Activated CD4-positive, alpha-beta T cell treated with anti-CD3 and anti-CD28 coated beads, Interleukin-2, amount 10 ng/mL, durations not matched to agents 24 days and 14 days (primary cell): Measurements from ENCODE around the gene CDH6. TPM values are rescaled to one million over a fixed set of nuclear protein-coding genes. Genes with fewer than 3 reads are reported as not detected.

Experiments
- DNase-seq: peaks from one replicate; pipeline ENCODE4 v3.0.0; 2022
- H3K27ac Mint-ChIP-seq: one replicate; pipeline ENCODE4 v1.8.0; 2022; ENCODE audit warnings: mild to moderate bottlenecking, mixed read lengths
- H3K27me3 Mint-ChIP-seq: one replicate; pipeline ENCODE4 v1.8.0; 2022; ENCODE audit warnings: mixed read lengths
- H3K36me3 Mint-ChIP-seq: one replicate; pipeline ENCODE4 v1.8.0; 2022; ENCODE audit warnings: low read depth, mild to moderate bottlenecking, mixed read lengths
- H3K4me1 Mint-ChIP-seq: one replicate; pipeline ENCODE4 v1.8.0; 2021; ENCODE audit warnings: mixed read lengths
- H3K4me3 Mint-ChIP-seq: one replicate; pipeline ENCODE4 v1.8.0; 2022; ENCODE audit warnings: mild to moderate bottlenecking, moderate library complexity, mixed read lengths
- H3K9me3 Mint-ChIP-seq: one replicate; pipeline ENCODE4 v1.8.0; 2021; ENCODE audit warnings: mixed read lengths
- intact Hi-C: fragments of 100-400 bp; cut with micrococcal nuclease; formaldehyde crosslinking; loops from one replicate; pipeline ENCODE4 v1.15.1; 2023
- total RNA-seq: library from RNA; stranded (reverse); gene quantifications from 2 replicates; pipeline ENCODE4 v1.2.3, GENCODE V29; 2022

Gene CDH6
- total RNA-seq, 1 donor from 2014 or later, result not detected

- Mint-ChIP-seq H3K36me3 (no peaks in the 10 kb centered on the region), H3K4me3 (no peak overlapping the region), H3K27me3 (no peaks in the 10 kb centered on the region), H3K4me1 (no peaks in the 10 kb centered on the region), H3K9me3 (no peaks in the 10 kb centered on the region), H3K27ac (no peak overlapping the region)
- intact Hi-C loops, result no loop called here
- no peak for DNase-seq
Measured at GRCh38 chr5:31287985-31288384, 94.5 kb downstream of the CDH6 start.

DNA sequence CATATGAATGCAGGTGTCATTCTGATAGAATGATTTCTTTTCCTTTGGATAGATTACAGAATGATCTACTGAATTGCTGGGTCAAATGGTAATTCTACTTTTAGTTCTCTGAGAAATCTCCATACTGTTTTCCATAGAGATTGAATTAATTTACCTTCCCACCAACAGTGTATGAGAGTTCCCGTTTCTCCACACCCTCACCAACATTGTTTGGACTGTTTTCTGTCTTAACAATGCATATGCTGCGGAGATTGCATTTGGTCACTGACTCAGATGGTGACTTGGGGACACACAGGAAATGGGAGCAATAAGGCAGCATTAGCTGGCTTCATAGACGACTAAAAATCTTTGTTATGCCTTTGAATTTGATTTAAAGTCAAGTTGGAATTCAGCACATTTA, 95.9 kb downstream of the CDH6 start:
- Mint-ChIP-seq H3K27me3 (no peaks in the 10 kb centered on the region), H3K36me3 (no peaks in the 10 kb centered on the region), H3K4me1 (no peaks in the 10 kb centered on the region), H3K9me3 (no peaks in the 10 kb centered on the region), H3K4me3 (no peak overlapping the region), H3K27ac (no peak overlapping the region)
- intact Hi-C loops, result no loop called here
- DNase-seq, result no peak

DNA sequence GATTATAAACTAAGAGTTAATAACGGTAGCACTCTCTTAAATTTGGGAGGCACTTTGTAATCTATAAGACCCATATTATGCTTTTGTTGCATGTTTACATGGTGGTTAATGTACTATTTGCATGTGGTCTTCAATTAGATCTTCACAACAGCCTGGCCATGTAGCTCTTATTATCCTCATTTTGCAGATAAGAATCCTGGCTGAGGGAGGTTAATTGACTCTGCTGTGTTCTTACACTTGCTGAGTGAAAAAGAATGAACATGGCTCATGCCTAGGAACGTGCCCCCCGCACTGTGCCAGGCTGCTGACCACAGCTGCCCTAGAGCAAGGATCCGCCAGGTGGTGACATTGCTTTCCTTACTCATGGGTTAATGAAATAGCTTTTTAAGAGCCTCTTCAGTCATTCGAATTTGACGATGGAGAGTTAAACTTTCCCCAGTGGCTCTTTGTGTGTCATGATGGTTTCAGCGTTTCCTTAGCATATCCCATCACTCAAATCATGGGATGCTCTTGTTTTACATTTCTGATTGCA, 97.9 kb downstream of the CDH6 start:
- intact Hi-C loops, result no loop called here
- H3K9me3 Mint-ChIP-seq, result no peaks in the 10 kb centered on the region
- no peak for DNase-seq
- no peaks in the 10 kb centered on the region for H3K27me3 Mint-ChIP-seq
- no peaks in the 10 kb centered on the region for H3K36me3 Mint-ChIP-seq
- no peaks in the 10 kb centered on the region for H3K4me1 Mint-ChIP-seq
- no peak overlapping the region for H3K27ac Mint-ChIP-seq
- no peak overlapping the region for H3K4me3 Mint-ChIP-seq

DNA sequence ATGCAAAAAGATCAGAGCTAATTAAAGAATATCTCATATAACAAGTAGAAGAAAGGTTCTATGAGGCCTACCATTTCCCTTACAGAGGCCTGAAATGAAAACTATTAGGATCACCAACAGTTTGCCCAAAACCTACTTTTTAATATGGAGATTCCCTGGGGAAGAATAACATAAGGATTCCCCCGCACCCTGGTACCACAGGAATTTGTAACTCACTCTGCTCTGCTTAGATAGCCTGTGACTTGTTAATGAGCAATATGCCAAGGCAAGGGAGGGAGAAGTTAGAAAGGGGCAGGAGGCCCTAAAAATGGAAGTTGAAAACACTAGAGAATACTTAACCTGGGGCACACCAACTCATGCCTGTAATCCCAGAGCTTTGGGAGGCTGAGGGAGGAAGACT, 107.0 kb downstream of the CDH6 start:
- Mint-ChIP-seq H3K36me3 (no peaks in the 10 kb centered on the region), H3K27ac (no peak overlapping the region), H3K9me3 (no peaks in the 10 kb centered on the region), H3K27me3 (no peaks in the 10 kb centered on the region), H3K4me3 (no peak overlapping the region), H3K4me1 (no peaks in the 10 kb centered on the region)
- intact Hi-C loops, result no loop called here
- no peak for DNase-seq

GRCh38 chr5:31301833-31302232, 108.3 kb downstream of the CDH6 start:
- intact Hi-C loops, result no loop called here
- Mint-ChIP-seq H3K27ac (no peak overlapping the region), H3K4me1 (no peaks in the 10 kb centered on the region), H3K36me3 (no peaks in the 10 kb centered on the region), H3K9me3 (no peaks in the 10 kb centered on the region), H3K27me3 (no peaks in the 10 kb centered on the region), H3K4me3 (no peak overlapping the region)
- DNase-seq, result no peak

GRCh38 chr5:31303688-31304087, 110.2 kb downstream of the CDH6 start:
- no peaks in the 10 kb centered on the region for H3K36me3 Mint-ChIP-seq
- H3K9me3 Mint-ChIP-seq, result no peaks in the 10 kb centered on the region
- DNase-seq, result no peak
- no peaks in the 10 kb centered on the region for H3K4me1 Mint-ChIP-seq
- H3K27me3 Mint-ChIP-seq, result no peaks in the 10 kb centered on the region
- H3K4me3 Mint-ChIP-seq, result no peak overlapping the region
- H3K27ac Mint-ChIP-seq, result no peak overlapping the region
- intact Hi-C loops, result no loop called here

GRCh38 chr5:31317665-31318064, 124.2 kb downstream of the CDH6 start:
- Mint-ChIP-seq H3K27ac (no peak overlapping the region), H3K4me1 (no peaks in the 10 kb centered on the region), H3K9me3 (no peaks in the 10 kb centered on the region), H3K36me3 (no peaks in the 10 kb centered on the region), H3K27me3 (no peaks in the 10 kb centered on the region), H3K4me3 (no peak overlapping the region)
- intact Hi-C loops, result no loop called here
- no peak for DNase-seq

GRCh38 chr5:31319335-31319734, 125.8 kb downstream of the CDH6 start:
- no peaks in the 10 kb centered on the region for H3K27me3 Mint-ChIP-seq
- no peak for DNase-seq
- H3K9me3 Mint-ChIP-seq, result no peaks in the 10 kb centered on the region
- intact Hi-C loops, result no loop called here
- H3K4me1 Mint-ChIP-seq, result no peaks in the 10 kb centered on the region
- no peaks in the 10 kb centered on the region for H3K36me3 Mint-ChIP-seq
- H3K4me3 Mint-ChIP-seq, result no peak overlapping the region
- no peak overlapping the region for H3K27ac Mint-ChIP-seq

DNA sequence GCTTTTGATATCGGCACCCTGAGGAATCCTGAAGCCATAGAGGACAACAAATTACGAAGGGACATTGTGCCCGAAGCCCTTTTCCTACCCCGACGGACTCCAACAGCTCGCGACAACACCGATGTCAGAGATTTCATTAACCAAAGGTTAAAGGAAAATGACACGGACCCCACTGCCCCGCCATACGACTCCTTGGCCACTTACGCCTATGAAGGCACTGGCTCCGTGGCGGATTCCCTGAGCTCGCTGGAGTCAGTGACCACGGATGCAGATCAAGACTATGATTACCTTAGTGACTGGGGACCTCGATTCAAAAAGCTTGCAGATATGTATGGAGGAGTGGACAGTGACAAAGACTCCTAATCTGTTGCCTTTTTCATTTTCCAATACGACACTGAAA, 129.5 kb downstream of the CDH6 start:
- no peak for DNase-seq
- intact Hi-C loops, result no loop called here
- Mint-ChIP-seq H3K9me3 (no peaks in the 10 kb centered on the region), H3K4me1 (no peaks in the 10 kb centered on the region), H3K27ac (no peak overlapping the region), H3K27me3 (no peaks in the 10 kb centered on the region), H3K36me3 (no peaks in the 10 kb centered on the region), H3K4me3 (no peak overlapping the region)

- Mint-ChIP-seq H3K27ac (no peak overlapping the region), H3K36me3 (no peaks in the 10 kb centered on the region), H3K27me3 (no peaks in the 10 kb centered on the region), H3K4me3 (no peak overlapping the region), H3K9me3 (no peaks in the 10 kb centered on the region), H3K4me1 (no peaks in the 10 kb centered on the region)
- no peak for DNase-seq
- intact Hi-C loops, result no loop called here
Measured at GRCh38 chr5:31324842-31325241, 131.4 kb downstream of the CDH6 start.

DNA sequence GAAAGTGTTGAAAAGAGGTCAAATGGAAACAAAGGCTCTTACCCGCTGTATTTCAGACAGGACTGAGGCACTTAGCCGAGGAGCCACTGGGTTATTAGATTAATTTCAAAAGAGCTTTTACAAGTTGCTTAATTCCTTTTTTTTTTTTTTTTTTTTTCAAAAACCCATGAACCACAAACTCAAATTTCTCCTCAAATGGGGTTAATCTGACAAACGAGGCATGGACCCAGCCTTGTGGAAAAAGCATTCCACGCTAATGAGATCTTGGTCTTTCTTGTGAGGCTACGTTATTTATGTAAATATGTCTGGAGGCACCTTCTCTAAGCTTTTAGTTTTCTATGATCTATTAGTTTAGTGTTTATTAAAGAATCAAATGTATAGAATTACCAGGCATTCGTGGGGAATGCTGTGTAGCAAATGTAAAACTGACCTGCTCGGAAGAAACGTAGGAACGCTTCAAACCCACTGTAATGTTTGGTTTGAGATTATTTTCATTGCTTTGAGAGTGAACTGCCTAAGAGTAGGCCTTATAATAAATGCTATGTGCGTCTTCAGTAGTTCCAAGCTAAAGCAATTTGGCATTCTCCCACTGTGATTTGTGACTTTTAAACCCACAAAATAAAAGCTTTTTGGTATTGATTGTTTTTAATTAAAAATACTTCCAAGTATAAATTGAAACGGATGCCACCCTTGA, 134.7 kb downstream of the CDH6 start:
- Mint-ChIP-seq H3K36me3 (no peaks in the 10 kb centered on the region), H3K4me1 (no peaks in the 10 kb centered on the region), H3K9me3 (no peaks in the 10 kb centered on the region), H3K27ac (no peak overlapping the region), H3K27me3 (no peaks in the 10 kb centered on the region), H3K4me3 (no peak overlapping the region)
- intact Hi-C loops, result no loop called here
- peak; percentile 8 for DNase-seq

GRCh38 chr5:31329715-31330114, 136.2 kb downstream of the CDH6 start:
- no peak overlapping the region for H3K27ac Mint-ChIP-seq
- H3K9me3 Mint-ChIP-seq, result no peaks in the 10 kb centered on the region
- H3K4me1 Mint-ChIP-seq, result no peaks in the 10 kb centered on the region
- H3K4me3 Mint-ChIP-seq, result no peak overlapping the region
- H3K27me3 Mint-ChIP-seq, result no peaks in the 10 kb centered on the region
- peak; percentile 28 for DNase-seq
- intact Hi-C loops, result no loop called here
- H3K36me3 Mint-ChIP-seq, result no peaks in the 10 kb centered on the region

- no peak for DNase-seq
- Mint-ChIP-seq H3K27ac (no peak overlapping the region), H3K9me3 (no peaks in the 10 kb centered on the region), H3K4me3 (no peak overlapping the region), H3K4me1 (no peaks in the 10 kb centered on the region), H3K36me3 (no peaks in the 10 kb centered on the region), H3K27me3 (no peaks in the 10 kb centered on the region)
- intact Hi-C loops, result no loop called here
Measured at GRCh38 chr5:31332160-31332559, 138.7 kb downstream of the CDH6 start.

DNA sequence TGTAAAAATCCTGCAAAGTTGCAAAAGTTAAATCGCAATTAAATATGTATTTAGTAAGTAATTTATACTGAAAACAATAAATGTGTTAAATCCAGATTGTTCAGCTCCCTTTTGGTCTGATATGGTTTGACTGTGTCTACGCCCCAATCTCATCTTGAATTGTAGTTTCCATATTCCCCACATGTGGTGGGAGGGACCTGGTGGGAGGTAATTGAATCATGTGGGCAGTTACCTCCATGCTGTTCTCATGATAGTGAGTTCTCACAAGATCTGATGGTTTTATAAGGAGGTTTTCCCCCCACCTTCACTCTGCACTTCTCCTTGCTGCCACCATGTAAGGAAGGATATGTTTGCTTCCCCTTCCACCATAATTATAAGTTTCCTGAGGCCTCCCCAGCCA, 140.0 kb downstream of the CDH6 start:
- H3K9me3 Mint-ChIP-seq, result no peaks in the 10 kb centered on the region

More for the DNA sequence above, 140.0 kb downstream of the CDH6 start:
- Mint-ChIP-seq H3K27ac (no peak overlapping the region), H3K4me1 (no peaks in the 10 kb centered on the region), H3K4me3 (no peak overlapping the region), H3K27me3 (no peaks in the 10 kb centered on the region), H3K36me3 (no peaks in the 10 kb centered on the region)
- peak; percentile 29 for DNase-seq
- intact Hi-C loops, result no loop called here
